ENCODE measurements around the gene VPS8.

The VPS8 gene

DNA sequence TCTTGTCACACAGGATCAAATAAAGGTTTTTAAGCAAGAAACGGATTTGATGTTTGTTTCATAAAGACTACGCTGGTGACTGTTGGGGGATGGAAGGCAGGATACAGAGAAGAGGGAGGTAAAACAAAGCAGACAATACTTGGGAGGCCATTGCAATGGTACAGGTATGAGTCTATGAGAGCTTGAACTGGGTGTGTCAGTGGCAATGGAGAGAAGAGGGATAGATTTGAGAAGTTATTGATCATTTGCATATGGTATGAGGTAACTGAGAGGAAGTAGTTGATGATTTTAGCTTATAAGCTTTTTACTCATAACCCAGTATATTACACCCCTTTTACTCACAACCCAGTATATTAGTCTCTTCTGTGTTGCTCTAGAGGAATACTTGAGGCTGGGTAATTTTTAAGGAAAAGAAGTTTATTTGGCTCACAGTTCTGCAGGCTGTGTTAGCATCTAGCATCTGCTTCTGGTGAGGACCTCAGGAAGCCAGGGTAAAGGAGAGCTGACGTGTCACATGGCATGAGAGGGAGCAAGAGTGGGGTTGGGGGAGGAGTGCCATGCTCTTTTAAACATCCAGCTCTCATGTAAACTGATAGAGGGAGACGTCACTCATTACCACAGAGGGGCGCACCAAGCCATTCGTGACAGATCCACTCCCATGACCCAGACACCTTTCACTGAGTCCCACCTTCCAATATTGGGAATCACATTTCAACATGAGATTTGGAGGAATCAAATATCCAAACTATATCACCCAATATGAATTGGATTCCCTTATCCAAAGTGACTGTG, 153.9 kb downstream of the VPS8 start:
- DNase-seq (ENCODE audit: low read depth in 1 of 2, low spot score in 1 of 2) = no peak
- H3K4me3 ChIP-seq (replicated peaks; ENCODE audit: insufficient read depth, low read length) = no peak overlapping the region
- no peak overlapping the region for H3K27ac ChIP-seq (replicated peaks)
- no peaks in the 10 kb centered on the region for H3K27me3 ChIP-seq (ENCODE audit: insufficient read depth, poor library complexity, severe bottlenecking)
- TF ChIP-seq SPI1 (IDR thresholded peaks at IDR 0.05; ENCODE audit: borderline replicate concordance, low read depth) = no peak
- TF ChIP-seq, protein P1, sequence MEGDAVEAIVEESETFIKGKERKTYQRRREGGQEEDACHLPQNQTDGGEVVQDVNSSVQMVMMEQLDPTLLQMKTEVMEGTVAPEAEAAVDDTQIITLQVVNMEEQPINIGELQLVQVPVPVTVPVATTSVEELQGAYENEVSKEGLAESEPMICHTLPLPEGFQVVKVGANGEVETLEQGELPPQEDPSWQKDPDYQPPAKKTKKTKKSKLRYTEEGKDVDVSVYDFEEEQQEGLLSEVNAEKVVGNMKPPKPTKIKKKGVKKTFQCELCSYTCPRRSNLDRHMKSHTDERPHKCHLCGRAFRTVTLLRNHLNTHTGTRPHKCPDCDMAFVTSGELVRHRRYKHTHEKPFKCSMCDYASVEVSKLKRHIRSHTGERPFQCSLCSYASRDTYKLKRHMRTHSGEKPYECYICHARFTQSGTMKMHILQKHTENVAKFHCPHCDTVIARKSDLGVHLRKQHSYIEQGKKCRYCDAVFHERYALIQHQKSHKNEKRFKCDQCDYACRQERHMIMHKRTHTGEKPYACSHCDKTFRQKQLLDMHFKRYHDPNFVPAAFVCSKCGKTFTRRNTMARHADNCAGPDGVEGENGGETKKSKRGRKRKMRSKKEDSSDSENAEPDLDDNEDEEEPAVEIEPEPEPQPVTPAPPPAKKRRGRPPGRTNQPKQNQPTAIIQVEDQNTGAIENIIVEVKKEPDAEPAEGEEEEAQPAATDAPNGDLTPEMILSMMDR (IDR thresholded peaks at IDR 0.05; ENCODE audit: insufficient read depth, low read length) = no peak
- TF ChIP-seq GABPA (IDR thresholded peaks at IDR 0.05; ENCODE audit: low read depth) = no peak
- TF ChIP-seq, protein P2, sequence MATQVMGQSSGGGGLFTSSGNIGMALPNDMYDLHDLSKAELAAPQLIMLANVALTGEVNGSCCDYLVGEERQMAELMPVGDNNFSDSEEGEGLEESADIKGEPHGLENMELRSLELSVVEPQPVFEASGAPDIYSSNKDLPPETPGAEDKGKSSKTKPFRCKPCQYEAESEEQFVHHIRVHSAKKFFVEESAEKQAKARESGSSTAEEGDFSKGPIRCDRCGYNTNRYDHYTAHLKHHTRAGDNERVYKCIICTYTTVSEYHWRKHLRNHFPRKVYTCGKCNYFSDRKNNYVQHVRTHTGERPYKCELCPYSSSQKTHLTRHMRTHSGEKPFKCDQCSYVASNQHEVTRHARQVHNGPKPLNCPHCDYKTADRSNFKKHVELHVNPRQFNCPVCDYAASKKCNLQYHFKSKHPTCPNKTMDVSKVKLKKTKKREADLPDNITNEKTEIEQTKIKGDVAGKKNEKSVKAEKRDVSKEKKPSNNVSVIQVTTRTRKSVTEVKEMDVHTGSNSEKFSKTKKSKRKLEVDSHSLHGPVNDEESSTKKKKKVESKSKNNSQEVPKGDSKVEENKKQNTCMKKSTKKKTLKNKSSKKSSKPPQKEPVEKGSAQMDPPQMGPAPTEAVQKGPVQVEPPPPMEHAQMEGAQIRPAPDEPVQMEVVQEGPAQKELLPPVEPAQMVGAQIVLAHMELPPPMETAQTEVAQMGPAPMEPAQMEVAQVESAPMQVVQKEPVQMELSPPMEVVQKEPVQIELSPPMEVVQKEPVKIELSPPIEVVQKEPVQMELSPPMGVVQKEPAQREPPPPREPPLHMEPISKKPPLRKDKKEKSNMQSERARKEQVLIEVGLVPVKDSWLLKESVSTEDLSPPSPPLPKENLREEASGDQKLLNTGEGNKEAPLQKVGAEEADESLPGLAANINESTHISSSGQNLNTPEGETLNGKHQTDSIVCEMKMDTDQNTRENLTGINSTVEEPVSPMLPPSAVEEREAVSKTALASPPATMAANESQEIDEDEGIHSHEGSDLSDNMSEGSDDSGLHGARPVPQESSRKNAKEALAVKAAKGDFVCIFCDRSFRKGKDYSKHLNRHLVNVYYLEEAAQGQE (IDR thresholded peaks at IDR 0.05; ENCODE audit: insufficient replicate concordance, low read depth) = no peak
- TF ChIP-seq POLR2AphosphoS5 (IDR thresholded peaks at IDR 0.05; ENCODE audit: low read depth) = no peak

DNA sequence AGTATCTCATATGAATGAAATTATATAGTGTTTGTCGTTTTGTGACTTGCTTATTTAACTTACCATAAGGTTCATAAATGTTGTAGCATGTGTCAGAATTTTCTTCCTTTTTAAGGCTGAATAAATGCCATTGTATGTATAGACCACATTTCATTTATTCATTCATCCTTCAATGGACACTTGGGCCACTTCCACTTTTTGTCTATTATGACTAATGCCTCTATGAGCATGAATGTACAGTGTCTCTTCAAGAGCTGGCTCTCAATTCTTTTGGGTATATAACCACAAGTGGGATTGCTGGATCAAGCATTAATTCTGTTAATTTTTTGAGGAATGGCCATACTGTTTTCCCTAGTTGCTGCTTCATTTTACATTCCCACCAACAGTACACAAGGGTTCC, 156.1 kb downstream of the VPS8 start:
- TF ChIP-seq GABPA (IDR thresholded peaks at IDR 0.05; ENCODE audit: low read depth) (no peak), SPI1 (IDR thresholded peaks at IDR 0.05; ENCODE audit: borderline replicate concordance, low read depth) (no peak), POLR2AphosphoS5 (IDR thresholded peaks at IDR 0.05; ENCODE audit: low read depth) (no peak)
- TF ChIP-seq, protein P2 (IDR thresholded peaks at IDR 0.05; ENCODE audit: insufficient replicate concordance, low read depth) = no peak
- TF ChIP-seq, protein P1 (IDR thresholded peaks at IDR 0.05; ENCODE audit: insufficient read depth, low read length) = no peak
- no peaks in the 10 kb centered on the region for H3K27me3 ChIP-seq (ENCODE audit: insufficient read depth, poor library complexity, severe bottlenecking)
- no peak overlapping the region for H3K4me3 ChIP-seq (replicated peaks; ENCODE audit: insufficient read depth, low read length)
- no peak overlapping the region for H3K27ac ChIP-seq (replicated peaks)
- DNase-seq (ENCODE audit: low read depth in 1 of 2, low spot score in 1 of 2) = no peak

DNA sequence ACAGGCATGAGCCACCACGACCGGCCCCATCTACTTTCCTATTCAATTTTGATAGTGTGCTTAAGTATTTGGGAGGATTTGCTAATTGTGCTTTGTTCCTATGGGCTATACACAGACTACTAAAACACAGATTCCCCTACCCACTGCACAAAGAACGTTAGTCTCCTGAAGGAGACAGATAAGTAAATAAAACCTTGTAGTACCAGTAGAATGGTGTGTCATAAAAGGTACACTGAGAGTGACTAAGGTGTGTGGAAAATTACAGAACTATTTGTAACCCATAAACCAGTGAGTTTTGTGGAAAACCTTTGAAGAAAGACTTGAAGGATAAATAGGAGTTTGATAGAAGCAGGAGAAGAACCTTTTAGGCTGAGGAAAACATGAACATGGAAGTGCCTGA, 158.2 kb downstream of the VPS8 start:
- no peak overlapping the region for H3K27ac ChIP-seq (replicated peaks)
- no peak for TF ChIP-seq SPI1 (IDR thresholded peaks at IDR 0.05; ENCODE audit: borderline replicate concordance, low read depth)
- TF ChIP-seq POLR2AphosphoS5 (IDR thresholded peaks at IDR 0.05; ENCODE audit: low read depth) = no peak
- TF ChIP-seq, protein P1 (IDR thresholded peaks at IDR 0.05; ENCODE audit: insufficient read depth, low read length) = no peak
- TF ChIP-seq, protein P2 (IDR thresholded peaks at IDR 0.05; ENCODE audit: insufficient replicate concordance, low read depth) = no peak
- no peaks in the 10 kb centered on the region for H3K27me3 ChIP-seq (ENCODE audit: insufficient read depth, poor library complexity, severe bottlenecking)
- H3K4me3 ChIP-seq (replicated peaks; ENCODE audit: insufficient read depth, low read length) = no peak overlapping the region
- no peak for DNase-seq (ENCODE audit: low read depth in 1 of 2, low spot score in 1 of 2)
